HG02623 (cell line): ENCODE measurements around the gene LGALS7B.
"Not testable (repeated sequence)": the region's sequence is repeated elsewhere in the genome, so short reads cannot be mapped to it uniquely, and the experiment has no call there.

Source experiments
- ATAC-seq: cut with Tn5 transposase; IDR thresholded peaks from one replicate; pipeline ENCODE4 v1.9.1; 2021; ENCODE audit warnings: moderate library complexity; ENCODE audit not compliant: unreplicated experiment

Gene LGALS7B

DNA sequence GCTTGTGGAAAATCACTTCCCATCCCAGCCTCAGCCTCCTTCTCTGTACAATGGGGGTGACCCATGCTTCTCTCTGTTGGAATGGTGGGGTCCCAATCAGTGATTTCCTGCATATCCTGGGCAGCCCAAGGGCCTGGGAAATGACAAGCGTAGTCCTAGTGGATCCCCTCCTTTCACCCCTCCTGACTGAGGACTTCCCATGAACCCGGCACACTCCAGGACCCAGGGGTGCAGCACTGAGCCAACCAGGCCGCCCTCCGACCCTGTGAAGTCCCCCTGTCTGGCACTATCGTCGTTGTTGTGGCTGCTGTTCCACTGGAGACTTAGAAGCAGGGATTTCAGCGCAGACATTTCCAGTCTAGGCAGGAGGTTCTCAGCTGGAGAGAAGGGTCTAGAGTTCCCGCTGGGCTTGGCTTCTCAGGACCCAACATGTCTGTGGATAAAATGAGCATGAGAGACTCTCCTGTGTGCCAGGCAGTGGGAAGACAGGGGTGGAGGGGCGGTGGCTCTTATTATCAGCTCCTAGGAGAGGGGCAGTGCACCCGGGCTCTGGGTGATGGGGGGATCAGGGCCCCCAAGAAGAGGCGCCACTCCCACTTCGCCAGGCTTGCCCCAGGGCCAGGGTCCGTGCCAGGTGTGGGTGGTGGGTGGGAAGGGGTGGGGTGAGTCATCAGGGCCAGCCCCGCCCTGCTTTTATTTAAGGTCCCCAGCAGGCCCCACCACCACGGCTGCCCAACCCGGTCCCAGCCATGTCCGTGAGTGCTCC, at the start of gene LGALS7B:
LGALS7B (plus strand) TSS at position 723 of the 766 bp plus-strand sequence; CDS start at position 750, 27 bp downstream.
- ATAC-seq = no peak

DNA sequence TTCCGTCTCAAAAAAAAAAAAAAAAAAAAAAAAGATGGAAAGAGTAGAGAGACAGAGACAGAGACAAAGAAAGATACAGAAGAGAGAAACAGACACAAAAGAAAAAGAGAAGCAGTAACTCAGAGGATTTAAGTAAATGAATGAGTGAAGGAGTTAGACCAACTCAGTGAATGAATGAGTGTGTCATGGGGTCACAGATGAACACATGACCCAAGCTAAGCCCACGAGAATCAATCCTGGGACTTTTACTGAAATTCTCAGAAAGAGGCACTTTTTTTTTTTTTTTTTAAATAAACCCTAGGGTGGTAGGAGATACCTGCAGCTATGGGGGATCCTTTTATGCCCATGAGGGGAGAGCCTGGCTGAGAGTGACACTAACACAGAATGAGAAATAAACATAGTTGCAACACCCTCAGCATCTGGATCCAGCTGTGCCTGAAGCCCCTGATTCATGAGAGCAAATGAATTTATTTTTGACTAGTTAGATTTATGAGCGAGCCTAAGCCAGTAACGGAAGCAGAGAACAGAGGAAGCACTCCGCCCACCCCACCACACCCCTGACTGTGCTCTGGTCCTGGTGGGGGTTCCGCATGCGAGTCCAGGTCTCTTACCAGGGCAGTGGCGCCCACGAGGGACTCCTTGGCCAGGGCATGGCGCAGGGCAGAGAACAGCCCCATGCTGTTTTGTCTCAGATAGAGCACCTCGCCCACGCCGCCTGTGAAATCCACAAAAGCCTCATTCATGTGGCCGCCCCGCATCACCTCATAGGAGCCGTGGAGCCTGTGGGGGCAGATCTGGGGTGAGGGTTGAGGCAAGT, 49.4 kb upstream of the LGALS7B start:
- ATAC-seq = no peak

DNA sequence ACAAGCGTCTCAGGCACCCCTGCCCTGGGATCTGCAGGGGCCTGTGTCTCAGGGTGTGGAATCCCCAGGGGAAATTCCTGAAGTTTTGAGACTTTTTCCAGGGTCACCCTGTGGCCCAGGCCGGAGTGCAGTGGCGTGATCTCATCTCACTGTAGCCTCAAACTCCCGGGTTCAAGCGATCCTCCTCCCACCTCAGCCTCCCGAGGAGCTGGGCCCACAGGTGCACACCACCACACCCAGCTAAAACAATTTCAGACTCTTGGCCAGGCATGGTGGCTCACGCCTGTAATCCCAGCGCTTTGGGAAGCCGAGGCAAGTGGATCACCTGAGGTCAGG, 48.8 kb upstream of the LGALS7B start:
- ATAC-seq = no peak

DNA sequence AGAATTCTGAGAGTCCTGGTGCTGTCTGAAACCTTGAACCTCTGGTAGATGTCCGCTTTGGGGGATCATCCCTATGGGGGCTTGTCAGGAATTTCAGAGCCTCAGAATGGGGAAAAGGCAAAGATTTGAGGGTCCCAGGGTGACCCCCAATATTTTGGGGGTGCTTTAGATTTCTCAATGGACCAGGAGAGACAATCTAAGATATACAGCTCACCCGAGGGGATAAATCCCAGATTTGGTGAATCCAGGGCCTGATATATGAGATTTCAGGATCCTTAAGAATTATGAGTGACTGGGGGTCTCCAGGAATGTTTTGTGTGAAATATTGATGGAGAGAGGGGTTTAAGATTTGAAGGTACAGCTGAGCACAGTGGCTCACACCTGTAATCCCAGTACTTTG, 48.1 kb upstream of the LGALS7B start:
- no peak for ATAC-seq

DNA sequence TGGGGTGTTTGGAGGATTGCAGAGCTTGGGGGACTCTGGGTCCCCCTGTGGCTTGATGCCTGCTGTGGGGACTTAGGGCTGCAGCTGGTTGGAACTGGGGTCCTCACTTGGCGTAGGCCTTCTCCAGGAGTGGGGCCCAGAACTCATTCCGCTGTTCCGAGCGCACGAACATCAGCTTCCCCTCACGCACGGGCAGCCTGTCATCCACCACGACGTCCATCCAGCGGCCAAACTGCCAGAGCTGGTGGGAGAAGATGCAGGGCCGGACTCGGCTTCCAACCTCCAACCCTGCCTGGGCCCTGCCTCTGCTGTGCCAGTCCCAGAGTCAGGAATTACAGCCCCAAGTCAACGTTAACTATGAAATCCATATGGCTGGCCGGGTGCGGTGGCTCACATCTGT, 47.3 kb upstream of the LGALS7B start:
- no peak for ATAC-seq

DNA sequence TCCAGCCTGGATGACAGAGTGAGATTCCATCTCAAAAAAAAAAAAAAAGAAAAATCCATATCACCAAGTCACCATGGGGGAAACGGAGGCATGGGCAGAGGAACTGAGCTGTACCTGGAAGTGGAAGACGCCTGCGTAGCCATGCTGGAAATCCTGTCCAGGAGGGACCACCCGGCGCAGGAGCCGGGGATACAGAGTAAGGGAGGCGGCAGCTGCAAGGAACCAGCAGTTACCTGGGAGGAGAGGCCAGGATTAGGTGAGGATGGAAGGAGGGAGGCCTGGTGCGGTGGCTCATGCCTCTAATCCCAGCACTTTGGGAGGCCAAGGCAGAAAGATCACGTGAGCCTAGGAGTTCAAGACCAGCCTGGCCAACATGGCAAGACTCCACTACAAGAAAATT, 46.7 kb upstream of the LGALS7B start:
- ATAC-seq = no peak

DNA sequence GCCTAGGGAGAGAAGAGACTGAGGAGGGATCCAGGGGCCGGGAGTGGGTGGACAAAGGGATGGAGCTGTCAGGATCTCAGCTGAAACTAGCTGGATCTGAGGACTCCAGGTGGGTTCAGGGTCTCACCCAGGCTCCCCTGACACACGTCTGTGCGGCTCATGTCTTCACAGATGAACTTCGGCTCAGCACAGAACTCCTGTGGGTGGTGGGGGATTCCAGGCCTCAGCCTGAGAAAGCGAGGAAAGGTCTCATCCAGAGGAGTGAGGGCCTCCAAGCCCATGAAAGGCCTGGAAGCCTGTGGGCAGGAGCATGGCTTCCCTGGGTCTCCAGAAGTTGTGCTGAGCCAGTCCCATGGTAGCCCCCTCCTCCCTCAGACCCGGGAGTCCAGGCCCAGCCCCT, 46.1 kb upstream of the LGALS7B start:
- no peak for ATAC-seq

DNA sequence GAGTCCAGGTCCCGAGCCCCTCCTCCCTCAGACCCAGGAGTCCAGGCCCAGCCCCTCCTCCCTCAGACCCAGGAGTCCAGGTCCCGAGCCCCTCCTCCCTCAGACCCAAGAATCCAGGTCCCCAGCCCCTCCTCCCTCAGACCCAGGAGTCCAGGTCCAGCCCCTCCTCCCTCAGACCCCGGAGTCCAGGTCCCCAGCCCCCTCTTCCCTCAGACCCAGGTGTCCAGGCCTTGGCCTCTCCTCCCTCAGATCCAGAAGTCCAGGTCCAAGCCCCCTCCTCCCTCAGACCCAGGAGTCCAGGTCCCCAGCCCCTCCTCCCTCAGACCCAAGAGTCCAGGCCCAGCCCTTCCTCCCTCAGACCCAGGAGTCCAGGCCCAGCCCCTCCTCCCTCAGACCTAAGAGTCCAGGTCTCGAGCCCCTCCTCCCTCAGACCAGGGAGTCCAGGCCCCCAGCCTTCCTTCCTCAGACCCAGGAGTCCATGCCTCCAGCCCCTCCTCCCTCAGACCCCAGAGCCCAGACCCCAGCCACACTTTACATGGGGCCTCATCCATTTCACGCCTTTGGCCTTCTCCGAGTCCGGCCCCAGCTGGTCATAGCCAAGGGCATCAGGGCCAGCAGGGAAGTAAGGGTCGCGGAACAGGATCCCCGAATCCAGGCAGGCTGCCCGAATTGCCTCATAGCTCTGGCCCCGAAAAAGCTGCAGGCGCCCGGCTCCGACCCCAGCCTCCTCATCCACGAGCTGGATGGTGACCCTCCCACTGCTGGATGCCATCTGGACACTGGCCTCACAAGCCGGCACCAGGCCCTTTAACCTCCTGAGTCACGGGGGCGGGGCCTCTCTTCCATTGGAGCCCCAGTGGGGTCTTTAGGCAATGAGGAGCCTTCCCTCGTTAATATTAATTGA, 45.4 kb upstream of the LGALS7B start:
- ATAC-seq = no peak

DNA sequence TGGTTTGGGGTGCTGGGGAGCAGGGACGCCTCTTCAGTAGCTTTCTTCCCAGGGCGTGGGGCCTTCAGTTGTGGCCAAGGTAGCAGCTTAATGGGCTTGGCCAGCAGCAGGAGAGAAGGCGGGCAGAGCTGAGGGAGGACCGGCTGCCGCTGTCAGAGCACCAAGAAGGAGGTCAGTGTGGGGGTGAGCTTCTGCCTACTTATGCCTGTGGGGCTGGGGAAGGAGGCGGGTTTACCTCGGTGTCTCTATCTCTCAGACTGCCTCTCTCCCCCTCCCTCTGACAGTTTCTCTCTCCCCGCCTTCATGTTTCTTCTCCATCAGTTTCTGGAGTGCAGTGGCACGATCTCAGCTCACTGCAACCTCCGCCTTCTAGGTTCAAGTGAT, 44.7 kb upstream of the LGALS7B start, which contains the start of gene CAPN12:
CAPN12 (minus strand) TSS at position 177 of the 384 bp plus-strand sequence. CDS start 309 bp downstream, outside the sequence.
- no peak for ATAC-seq

DNA sequence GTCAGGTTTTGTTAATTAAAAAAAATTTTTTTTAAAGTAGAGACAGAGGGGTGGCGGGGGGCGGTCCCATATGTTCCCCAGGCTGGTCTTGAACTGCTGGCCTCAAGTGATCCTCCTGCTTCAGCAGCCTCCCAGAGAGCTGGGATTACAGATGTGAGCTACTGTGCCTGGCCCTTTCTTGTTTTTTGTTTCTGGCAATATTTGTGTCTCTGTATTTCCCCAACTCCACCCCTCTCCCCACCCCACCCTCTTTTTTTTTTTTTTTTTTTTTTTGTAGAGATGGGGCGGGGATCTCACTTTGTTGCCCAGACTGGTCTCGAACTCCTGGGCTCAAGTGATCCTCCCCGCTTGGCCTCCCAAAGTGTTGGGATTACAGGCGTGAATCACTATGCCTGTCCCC, 44.1 kb upstream of the LGALS7B start:
- ATAC-seq = no peak

DNA sequence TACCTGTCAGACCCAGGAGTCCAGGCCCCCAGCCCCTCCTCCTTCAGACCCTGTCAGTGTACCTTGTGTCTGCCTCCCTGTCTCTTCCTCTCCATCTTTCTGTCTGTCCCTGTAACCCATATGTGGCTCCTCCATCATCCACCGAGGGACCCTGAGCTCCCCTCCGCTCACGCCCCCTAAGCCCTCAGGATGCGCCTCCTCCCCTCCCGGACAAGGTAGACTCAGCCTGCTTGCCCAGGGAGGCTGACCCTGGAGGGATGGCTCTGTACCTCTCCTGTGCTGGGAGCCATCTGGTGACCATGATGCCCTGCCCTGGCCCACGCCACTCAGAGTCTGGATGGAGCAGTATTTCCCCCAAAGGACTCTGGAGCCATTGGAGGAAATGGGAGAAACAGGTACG, 43.7 kb upstream of the LGALS7B start:
- ATAC-seq = no peak

DNA sequence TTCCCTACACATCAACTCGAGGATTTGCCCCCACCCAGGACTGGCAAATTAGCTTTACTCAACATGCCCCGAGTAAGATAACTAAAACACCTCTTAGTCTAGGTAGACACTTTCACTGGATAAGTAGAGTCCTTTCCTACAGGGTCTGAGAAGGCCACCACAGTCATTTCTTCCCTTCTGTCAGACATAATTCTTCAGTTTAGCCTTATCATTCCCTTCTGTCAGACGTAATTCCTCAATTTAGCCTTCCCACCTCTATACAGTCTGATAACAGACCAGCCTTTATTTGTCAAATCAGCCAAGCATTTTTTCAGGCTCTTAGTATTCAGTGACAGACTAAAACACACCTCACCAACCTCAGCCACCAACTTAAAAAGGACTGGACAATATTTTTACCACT, 35.2 kb upstream of the LGALS7B start:
- not testable (repeated sequence) for ATAC-seq

DNA sequence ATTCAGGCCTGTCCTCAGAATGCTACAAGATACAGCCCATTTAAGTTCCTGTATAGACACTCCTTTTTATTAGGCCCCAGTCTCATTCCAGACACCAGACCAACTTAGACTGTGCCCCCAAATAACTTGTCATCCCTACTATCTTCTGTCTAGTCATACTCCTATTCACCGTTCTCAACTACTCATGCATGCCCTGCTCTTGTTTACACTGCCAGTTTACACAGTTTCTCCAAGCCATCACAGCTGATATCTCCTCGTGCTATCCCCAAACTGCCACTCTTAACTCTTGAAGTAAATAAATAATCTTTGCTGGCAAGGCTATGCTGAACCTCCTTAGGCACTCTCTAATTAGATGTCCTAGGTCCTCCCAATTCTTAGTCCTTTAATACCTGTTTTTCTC, 34.8 kb upstream of the LGALS7B start:
- not testable (repeated sequence) for ATAC-seq

DNA sequence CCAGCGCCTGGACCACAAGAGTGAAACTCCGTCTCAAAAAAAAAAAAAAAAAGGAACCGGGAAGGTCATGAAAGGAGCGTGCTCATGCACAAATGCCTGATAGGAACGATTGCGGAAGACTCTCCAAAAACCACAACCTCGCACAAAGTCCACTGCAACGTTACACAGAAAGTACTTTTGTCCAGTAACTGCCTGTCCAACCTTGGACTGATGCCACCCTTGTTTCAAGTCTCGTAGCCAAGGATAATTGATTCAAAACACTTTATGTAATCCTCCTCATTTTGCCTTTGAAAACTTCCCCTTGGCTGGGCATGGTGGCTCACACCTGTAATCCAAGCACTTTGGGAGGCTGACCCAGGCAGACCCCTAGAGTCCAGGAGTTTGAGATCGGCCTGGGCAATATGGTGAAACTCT, 29.4 kb upstream of the LGALS7B start:
- no peak for ATAC-seq

DNA sequence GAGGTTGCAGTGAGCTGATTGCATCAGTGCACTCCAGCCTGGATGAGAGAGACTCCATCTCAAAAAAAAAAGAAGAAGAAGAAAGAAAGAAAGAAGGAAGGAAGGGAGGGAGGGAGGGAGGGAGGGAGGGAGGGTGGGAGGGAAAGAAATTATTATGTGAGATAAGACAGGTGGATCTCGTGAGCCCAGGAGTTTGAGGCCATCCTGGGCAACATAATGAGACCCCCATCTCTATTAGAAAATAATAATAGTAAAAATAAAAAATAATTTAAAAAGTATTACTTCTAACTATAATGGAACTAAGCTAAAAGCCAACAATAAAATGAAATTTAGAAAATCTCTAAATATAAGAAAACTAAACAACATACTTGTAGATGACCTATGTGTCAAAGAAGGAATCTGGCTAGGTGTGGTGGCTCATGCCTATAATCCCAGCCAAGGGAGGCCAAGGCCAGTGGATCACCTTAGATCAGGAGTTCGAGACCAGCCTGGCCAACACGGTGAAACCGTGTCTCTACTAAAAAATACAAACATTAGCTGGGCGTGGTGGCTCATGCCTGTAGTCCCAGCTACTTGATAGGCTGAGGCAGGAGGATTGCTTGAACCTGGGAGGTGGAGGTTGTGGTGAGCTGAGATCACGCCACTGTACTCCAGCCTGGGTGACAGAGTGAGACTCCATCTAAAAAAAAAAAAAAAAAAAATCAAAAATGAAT, 28.0 kb upstream of the LGALS7B start:
- ATAC-seq = not testable (repeated sequence)

DNA sequence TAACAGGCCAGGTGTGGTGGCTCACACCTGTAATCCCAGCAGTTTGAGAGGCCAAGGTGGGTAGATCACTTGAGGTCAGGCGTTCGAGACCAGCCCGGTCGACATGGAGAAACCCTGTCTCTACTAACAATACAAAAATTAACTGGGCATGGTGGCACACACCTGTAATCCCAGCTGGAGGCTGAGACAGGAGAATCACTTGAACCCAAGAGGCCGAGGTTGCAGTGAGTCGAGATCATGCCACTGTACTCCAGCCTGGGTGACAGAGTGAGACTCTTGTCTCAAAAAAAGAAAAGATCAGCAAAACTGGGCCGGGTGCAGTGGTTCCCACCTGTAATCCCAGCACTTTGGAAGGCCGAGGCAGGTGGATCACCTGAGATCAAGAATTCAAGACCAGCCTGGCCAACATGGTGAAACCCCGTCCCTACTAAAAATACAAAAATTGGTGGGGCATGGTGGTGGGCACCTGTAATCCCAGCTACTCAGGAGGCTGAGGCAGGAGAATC, 27.1 kb upstream of the LGALS7B start:
- not testable (repeated sequence) for ATAC-seq

DNA sequence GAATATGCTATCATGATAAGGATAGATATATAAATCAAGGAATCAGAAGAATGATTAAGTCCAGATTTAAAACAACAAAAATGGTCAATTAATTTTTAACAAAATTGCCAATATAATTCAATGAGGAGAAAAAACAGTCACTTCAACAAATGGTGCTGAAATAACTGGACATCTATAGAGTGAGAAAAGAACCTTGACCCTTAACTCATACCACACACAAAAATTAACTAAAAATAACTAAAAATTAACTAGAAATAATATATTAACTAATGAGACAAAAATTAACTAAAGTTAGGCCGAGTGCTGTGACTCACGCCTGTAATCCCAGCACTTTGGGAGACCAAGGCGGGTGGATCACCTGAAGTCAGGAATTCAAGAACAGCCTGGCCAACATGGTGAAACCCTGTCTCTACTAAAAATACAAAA, 25.2 kb upstream of the LGALS7B start:
- no peak for ATAC-seq

DNA sequence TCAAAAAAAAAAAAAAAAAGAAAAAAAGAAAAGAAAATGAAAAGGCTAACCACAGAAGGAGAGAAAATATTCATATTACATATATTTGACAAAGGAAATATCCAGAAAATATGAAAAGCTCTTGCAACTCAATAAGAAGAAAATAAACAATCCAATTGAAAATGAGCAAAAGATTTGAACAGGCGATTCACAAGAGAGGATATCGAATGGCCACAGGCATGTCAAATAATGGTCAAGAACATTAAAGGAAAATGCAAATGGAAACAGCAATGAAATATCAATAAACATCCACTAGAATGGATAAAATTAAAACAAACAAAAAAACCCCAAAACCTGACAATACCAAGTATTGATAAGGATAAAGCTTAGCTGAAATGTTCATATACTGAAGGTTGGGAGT, 23.8 kb upstream of the LGALS7B start:
- no peak for ATAC-seq

DNA sequence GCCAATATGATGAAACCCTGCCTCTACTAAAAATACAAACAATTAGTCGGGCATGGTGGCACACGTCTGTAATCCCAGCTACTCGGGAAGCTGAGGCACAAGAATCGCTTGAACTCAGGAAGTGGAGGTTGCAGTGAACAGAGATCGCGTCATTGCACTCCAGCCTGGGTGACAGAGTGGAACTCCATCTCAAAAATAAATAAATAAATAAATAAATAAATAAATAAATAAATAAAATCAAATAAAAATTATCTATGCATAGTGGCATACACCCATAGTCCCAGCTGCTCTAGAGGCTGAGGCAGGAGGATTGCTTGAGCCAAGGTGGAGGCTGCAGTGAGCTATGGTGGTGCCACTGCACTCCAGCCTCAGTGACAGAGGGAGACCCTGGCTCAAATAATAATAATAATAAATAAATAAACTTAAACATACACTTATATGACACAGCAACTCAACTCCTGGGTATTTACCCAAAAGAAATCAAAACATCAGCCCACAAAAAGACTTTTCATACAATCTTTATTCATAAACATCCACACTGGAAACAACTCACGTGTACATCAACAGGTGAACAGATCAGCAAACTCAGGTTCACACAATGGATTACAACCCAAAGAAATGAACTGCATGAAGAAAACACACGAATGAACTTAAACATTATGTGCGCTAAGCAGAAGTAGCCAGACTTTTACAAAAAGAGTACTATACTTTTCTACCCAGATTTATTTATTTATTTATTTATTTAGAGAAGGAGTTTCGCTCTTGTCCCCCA, 22.5 kb upstream of the LGALS7B start:
- ATAC-seq = no peak
